Medulla oblongata (tissue), 1 donor: ENCODE measurements around the gene RAB7A.
"Not testable (repeated sequence)": the region's sequence is repeated elsewhere in the genome, so short reads cannot be mapped to it uniquely, and the experiment has no call there.

Experiments used
- DNase-seq: peaks from one replicate; pipeline ENCODE4 v3.0.0-alpha.2; 2015; ENCODE audit errors: extremely low spot score

RAB7A gene

DNA sequence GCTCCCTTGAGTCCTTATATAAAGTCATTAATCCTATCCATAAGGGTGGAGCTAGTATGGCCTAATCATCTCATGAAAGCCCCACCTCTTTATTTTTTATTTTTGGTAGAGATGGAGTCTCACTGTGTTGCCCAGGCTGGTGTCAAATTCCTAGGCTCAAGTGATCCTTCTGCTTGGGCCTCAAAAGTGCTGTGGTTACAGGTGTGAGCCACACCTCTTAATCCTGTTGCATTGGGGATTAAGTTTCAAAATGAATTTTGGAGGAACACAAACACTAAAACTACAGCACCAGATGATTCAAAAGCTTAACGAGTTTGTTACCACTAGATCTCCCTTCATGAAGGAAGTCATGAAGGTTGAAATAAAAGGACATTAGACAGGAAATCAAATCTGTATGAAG, 27.7 kb downstream of the RAB7A start:
- no peak for DNase-seq

DNA sequence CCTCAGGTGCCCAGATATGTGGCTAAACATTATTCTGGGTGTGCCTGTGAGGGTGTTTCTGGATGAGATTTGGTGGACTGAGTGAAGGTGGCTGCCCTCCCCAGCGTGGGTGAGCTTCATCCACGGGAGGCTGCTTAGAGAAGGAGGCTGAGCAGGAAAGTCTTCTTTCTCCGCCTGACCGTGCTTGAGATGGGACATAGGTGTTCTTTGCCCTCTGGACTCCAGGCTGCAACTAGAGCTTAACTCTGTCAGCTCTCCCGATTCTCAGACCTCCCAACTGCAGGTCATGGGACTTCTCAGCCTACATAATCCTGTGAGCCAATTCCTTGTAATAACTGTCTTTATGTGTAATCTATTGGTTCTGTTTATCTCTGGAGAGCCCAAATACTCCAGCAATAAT, 34.1 kb downstream of the RAB7A start:
- no peak for DNase-seq

DNA sequence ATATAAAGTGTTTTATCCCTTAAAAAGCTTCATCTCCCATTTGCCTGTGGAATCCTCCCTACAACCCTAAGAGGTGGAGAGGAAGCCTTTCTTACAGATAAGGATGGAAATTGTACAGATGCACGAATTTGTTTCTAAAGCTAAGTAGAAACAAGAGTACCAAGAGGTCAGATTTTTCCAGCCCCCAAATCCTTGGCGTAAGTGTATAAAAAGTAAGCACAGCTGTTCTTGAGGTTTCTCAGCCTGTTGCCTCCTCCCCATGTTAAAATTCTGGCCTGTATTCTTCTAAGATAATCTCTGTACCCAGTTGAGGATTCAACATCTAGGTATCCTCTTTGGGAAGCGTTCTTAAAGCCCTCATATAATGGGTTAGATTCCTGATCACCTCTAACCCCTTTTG, 34.9 kb downstream of the RAB7A start:
- DNase-seq = no peak

DNA sequence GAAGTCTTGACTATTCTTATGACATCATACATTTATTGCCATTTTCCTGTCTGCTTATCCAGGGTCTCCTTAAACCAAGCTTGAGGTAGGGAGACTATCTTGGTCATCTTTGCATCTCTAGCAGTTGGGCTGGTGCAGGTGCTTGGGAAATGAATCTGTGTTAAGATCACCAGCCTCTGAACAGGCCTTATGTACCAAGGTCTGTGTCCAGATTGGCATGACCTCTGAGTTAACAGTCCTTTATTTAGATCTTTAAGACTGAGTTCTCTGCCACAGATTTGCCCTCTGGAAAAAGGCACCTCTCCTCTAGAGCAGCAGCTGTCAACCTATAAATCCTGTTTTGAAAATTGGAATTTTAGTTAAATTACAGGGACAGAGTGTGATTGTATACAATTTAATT, 35.4 kb downstream of the RAB7A start:
- DNase-seq = no peak

DNA sequence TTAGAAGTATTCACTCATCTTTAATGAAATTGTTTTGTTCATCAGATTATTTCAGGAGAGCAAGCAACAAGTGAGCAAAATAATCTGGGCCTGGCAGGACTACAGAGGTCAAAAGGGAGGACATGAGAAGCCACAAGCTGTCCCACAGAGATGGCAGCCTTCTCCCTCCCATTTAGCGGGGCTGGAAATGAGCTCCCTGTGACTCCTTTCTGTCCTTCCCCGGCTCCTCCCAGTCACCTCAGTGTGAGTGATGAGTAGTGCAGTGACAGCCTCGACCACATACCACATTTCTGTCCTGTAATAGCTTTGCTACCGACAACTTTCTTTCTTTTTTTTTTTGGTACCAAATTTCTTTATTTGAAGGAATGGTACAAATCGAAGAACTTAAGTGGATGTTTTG, 38.0 kb downstream of the RAB7A start:
- DNase-seq = no peak

DNA sequence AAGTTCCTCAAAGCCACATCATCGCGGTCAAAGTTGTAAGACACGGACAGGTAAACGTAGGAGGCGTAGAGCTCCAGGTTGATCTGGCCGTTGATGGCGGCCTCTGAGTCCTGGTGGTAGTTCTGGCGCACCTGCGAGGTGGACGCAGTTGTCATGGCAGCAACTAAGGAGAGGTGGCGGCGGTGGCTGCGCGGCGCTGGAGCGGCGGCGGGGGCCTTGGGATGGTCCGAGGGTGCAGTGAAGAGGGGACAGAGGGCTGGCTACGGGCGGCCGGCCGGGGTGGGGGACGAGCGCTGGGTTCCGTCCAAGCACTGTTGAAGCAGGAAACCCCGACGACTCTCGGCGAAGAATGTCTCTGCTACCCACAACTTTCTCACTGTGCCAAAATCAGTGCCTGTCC, 38.9 kb downstream of the RAB7A start:
- no peak for DNase-seq

DNA sequence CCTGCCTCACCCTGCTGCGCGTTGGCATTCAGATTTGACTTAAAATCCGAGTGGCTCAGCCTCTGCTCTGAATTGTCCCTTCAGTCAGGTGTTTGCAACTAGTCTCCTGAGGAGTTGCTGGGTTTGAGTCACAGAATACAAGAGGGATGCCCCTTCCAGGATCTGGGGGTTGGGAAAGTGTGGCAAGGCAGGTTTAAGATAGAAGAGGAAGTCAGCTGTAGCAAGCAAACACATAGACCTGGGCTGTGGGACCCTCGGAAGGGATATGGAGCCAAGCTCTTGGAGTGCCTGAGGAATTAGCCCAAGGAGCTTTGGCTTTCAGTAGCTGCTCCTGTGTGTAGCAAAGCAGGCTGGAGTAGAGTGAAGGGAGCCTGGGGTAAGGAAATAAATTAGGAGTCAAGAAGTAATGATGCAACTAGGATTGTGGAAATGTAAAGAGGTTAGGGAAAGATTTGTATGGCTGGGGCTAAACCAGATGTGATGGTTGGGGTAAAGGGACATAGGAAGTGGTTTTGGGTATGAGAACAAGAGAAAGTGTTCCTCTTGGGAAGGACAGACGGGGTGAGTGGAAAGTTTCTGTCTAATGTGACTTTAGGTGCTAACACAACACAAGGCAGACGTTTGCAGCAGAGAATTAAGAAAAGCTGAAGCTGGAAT, 41.2 kb downstream of the RAB7A start:
- DNase-seq = no peak

DNA sequence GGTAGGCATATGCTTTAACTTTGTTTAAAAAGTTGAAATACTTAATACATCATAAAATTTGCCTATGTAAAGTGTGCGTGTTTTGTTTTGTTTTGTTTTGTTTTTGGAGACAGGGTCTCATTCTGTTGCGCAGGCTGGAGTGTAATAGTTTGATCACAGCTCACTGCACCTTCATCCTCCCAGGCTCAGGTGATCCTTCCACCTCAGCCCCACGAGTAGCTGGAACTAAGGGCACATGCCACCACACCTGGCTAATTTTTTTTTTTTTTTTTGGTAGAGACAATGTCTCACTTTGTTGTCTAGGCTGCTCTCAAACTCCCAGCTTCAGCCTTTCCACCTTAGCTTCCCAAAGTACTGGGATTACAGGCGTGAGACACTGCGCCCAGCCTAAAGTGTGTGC, 42.5 kb downstream of the RAB7A start:
- no peak for DNase-seq

DNA sequence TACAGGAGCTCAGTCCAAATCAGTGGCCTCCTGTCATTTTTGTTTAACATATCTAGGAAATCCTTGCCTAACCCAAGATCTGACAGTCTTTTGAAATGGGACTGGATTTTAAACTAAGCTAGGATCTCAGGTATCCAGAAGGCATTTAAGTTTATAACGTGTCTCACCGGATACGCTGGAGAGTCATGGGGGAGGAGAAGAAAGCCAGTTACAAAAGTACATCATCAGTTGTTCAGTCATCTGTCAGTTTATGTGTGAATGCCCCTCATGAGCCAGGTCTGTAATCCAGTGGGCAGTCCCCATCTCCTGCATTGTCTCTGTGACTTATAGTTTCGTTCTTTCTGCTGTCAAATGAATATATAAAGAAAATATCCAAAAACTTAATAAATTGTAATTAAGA, 44.4 kb downstream of the RAB7A start:
- DNase-seq = no peak

DNA sequence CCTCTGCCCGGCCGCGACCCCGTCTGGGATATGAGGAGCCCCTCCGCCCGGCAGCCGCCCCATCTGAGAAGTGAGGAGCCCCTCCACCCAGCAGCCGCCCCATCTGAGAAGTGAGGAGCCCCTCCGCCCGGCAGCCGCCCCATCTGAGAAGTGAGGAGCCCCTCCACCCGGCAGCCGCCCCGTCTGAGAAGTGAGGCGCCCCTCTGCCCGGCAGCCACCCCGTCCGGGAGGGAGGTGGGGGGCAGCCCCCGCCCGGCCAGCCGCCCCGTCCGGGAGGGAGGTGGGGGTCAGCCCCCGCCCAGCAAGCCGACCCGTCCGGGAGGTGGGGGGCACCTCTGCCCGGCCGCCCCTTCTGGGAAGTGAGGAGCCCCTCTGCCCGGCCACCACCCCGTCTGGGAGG, 47.2 kb downstream of the RAB7A start:
- DNase-seq = not testable (repeated sequence)

DNA sequence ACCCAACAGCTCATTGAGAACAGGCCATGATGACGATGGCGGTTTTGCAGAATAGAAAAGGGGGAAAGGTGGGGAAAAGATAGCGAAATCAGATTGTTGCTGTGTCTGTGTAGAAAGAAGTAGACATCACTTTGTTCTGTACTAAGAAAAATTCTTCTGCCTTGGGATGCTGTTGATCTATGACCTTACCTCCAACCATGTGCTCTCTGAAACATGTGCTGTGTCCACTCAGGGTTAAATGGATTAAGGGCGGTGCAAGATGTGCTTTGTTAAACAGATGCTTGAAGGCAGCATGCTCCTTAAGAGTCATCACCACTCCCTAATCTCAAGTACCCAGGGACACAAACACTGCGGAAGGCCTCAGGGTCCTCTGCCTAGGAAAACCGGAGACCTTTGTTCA, 47.6 kb downstream of the RAB7A start:
- not testable (repeated sequence) for DNase-seq

DNA sequence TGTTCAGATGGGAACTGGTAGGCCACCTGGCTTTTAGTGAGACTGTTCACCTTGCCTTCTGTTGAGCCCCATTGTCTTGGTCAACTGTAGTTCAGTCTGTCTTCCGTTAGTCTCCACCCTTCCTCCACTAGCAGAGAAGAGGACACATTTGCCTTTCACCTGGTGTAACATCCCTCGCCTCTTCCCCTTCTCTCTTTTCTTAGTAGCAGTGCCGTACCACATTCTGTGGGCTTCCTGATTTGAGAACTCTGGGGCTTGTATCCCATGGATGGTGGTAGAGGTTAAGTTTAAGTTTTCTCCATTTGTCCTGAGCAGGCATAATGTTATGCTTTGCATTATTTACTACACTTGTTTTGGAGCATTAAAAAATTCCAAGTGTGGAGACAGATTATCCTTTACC, 49.3 kb downstream of the RAB7A start:
- DNase-seq = no peak

DNA sequence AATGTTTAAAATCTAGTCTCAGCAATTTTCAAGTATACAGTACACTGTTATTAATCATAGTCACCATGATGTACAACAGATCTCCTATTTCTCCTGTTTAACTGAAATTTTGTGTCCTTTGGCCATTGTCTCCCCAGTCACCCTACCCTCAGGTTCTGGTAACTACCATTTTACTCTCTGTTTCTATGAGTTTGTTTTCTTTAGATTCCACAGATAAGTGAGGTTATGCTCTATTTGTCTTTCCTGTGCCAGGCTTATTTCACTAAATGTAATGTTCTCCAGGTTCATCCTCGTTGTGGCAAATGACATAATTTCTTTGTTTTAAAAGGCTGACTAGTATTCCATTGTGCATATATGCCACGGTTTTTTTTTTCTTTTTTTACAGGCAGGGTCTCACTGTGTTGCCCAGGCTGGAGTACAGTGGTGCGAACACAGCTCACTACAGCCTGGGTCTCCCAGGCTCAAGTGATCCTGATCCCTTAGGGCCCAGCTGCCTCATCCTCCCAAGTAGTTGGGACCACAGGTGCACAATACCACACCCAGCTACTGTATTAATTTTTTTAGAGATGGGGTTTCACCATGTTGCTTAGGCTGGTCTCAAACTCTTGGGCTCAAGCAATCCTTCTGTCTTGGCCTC, 50.0 kb downstream of the RAB7A start:
- no peak for DNase-seq

DNA sequence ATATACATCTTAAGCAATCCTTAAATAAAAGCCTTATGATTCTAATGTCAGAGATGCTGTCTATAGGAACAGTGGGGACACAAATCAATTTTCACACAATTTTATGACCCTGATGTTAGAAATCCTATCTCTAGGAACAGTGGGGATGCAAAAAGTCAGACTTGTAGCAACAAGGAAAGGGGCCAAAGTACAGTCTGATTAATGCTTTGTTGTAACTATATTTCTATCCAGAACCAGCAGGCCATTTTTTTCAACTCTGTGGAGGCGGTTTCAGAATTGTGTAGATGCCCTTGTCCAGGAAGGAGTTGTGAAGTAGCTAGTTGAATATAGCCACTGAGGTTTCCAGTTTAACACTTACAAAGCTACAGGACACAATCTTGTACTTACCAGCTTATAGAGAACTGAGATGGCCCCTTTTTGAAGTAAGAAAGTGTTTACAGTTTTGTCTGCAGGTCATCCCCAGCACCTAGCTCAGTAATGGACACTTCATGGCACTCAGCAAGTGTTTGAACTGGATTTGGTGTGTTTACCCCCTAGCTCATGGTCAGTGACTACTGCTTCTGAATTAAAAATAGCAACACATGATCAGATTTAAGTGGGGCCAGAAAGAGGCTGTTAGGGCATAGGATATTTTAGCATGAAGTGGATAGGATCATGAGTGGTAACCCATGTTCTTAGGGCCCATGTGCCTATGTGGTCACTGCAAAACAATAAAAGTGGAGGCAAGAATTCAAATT, 54.3 kb downstream of the RAB7A start:
- DNase-seq = no peak

DNA sequence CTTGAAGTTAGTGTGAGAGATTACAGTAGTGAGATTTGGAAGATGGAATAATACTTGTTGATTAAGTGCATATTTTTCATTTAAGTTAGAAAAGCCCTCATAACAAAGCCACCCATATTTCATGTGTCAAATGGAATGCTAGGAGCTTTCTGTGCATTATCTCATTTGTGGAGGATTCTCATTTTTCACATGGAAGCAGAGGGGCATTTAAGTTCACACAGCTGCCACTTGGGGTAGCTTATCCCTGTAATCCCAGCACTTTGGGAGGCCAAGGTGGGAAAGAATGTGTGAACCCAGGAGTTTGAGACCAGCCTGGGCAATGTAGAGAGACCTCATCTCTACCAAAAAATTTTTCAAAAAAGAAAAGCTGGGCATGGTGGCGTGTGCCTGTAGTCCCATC, 55.2 kb downstream of the RAB7A start:
- DNase-seq = no peak

DNA sequence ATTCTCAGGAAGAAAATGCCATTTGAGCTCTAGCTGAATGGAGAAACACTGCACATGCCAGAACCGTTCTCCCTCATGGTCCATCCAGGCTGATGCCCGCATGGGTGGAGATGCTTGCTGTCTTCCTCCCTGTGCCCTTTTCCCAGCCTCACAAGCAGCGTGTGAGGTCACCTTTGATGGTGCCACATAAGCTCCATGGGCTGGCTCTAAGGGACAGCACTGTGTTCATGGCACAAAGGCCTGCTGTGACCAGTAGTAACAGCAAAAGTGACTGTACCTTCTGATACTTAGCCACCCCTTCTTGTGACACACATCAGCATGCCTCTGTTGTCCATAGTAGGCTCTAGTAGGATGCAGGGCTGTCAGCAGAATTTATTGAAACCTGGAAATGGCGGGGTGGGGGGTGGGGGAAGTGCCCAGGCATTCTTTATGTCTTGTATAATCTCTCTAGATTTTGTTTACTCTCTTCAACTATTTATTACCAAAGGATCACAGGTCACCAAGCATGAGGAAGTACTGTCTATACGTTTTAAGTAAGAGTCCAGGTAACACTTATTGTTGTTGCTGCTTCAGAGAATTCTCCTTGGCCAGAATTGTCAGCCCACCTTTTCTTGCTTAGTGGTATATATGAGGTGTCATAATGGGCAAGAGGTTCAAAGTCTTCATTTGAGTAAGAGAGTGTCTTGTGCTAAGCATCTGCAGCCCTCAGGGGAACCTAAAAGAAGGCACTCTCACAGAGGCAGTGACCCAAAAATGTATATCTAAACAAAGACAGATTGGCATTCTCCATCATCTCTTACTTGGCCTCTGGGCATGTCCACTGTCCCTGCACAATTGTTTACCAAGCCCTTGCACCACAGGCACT, 56.5 kb downstream of the RAB7A start:
- no peak for DNase-seq

DNA sequence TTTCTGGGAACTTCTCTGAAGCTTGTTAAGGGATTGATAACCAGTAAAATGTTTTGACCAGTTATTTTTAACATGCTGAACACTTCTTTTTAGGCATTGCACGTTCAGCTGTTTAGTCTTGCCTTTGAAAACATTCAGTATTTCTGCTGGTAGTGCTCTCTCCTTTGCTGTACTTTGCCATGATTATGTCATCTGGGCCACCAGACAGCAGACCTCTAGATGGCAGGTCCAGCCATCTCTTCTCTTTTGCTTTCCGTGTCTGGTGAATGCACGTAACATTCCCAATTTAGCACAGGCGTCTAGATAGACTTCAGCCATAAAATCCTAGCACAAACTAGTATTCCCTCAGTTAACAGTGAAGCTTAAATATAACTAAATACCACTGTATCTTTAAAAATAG, 57.8 kb downstream of the RAB7A start:
- no peak for DNase-seq

DNA sequence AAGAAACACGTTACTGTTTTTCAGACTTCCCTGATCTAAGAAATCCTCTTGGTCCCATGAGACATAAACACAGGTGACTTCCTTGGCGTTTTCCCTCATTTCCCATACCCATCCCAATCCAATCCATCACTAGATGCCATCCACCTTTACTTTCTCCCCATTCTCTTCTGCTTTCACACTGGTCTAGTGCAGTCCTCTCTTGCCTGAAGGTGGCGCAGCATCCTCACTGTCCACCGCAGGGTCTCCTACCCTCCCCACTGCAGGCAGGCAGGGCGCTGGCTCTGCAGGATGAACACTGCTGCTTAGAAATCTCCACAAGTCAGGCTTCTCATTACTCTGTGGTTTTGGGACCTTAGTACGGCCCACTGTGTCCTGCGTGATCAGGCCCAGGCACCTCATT, 58.2 kb downstream of the RAB7A start:
- peak; percentile 74 for DNase-seq

DNA sequence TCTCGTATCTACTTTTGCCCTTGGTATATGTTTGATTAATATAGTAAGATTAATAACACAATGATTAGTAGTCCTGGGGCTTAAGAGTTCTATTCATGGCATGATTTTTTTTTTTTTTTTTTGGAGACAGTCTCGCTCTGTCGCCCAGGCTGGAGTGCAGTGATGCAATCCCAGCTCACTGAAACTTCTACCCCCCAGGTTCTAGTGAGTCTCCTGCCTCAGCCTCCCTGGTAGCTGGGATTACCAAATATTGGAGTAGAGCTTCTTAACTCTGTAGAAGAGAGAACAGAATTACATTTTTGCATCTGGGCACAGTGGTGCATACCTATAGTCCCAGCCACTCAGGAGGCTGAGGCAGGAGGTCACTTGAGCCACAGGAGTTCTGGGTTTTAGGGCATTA, 58.9 kb downstream of the RAB7A start:
- DNase-seq = no peak

DNA sequence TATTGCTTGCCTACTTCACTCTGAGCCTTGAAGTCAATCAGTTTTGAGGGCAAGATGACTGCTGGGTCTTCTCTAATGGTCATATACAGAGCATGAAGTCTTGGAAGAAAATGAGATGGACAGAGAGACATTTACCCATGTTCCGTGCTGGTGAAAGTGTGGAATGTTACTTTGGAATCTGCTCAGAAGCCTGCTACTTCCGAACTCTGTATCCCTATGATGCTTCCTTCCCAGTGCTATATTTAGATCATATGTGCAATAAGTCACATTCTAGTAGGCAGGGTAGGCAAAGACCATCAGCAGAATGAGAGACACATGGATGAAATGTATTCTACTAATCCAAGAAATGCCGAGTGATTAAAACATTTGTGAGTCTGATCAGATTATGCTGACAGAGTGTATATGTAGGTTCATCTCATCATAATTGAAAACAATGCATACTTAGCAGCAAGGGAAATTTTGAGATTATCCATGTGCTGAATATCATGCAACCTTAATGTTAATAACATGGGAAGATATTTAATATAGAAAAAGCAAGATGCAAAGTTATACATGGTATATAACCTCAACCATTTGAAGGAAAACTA, 60.5 kb downstream of the RAB7A start:
- no peak for DNase-seq

DNA sequence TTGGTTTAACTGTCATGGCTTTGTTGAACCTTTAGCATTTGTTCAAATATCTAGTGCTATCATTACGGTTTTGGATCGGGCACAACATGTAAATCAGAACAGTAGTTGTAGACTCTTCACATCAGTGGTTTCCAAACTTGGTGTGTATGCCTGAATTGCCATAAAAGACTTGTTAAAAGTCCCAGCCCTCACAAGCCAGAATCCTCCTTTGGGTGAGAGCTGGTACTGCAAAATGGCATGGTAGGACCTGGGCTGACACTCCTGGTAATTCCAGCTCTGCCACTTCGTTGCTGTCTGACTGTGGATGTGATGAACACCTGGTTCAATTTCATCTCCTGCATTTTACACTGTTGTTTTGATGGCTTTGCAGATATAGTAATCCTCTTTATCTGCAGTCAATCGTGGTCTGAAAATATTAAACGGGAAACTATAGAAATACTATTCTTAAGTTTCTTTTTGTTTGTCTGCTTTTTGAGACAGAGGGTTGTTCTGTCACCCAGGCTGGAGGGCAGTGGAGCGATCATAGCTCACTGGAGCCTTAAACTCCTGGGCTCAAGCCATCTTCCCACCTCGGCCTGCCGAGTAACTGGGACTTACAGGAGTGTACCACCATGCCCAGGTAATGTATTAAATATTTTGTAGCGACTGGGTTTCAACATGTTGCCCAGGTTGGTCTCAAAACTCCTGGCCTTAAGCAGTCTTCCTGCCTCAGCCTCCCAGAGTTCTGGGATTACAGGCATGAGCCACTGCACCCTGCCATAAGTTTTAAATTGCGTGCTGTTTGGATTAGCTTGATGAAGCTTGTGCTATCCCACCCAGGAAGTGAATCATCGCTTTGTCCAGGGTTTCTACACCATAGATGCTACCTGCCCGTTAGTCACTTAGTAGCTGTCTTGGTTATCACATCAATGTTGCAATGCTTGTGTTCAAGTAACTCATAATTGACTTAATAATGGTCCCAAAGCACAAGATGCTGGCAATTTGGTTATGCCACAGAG, 61.6 kb downstream of the RAB7A start:
- no peak for DNase-seq
